HUDEP-2 (cell line): ENCODE measurements around the gene HORMAD2.
"Not testable (repeated sequence)": the region's sequence is repeated elsewhere in the genome, so short reads cannot be mapped to it uniquely, and the experiment has no call there.

ENCODE experiments used
- DNase-seq, 76 experiments: peaks; one replicate each; lab custom pipeline; 2025; ENCODE audit not compliant: unreplicated experiment in 76 of 76; lab: John Stamatoyannopoulos, UW

Gene HORMAD2

GRCh38 chr22:30187094-30187493 is 106.8 kb downstream of the HORMAD2 start:
- DNase-seq: no peak

- no peak for DNase-seq
These were observed 107.5 kb downstream of the HORMAD2 start for GRCh38 chr22:30187529-30188407.

- DNase-seq: no peak
These were observed 108.6 kb downstream of the HORMAD2 start for GRCh38 chr22:30188911-30189310.

GRCh38 chr22:30190574-30190973 is 110.3 kb downstream of the HORMAD2 start:
- no peak for DNase-seq

GRCh38 chr22:30191040-30191701 is 110.9 kb downstream of the HORMAD2 start:
- no peak for DNase-seq

GRCh38 chr22:30192427-30192826 is 112.2 kb downstream of the HORMAD2 start:
- DNase-seq: no peak

- DNase-seq: no peak
These were observed 112.9 kb downstream of the HORMAD2 start for GRCh38 chr22:30193031-30193775.

- DNase-seq: peak in 9 of 76 experiments; percentile 4 to 44 (median 22)
These were observed 115.2 kb downstream of the HORMAD2 start for GRCh38 chr22:30195245-30196140.

GRCh38 chr22:30196141-30196879 is 116.0 kb downstream of the HORMAD2 start:
- DNase-seq: no peak

- DNase-seq: no peak
These were observed 116.6 kb downstream of the HORMAD2 start for GRCh38 chr22:30196880-30197336.

- DNase-seq: no peak
These were observed 117.1 kb downstream of the HORMAD2 start for GRCh38 chr22:30197389-30197788.

GRCh38 chr22:30198152-30198825 is 118.0 kb downstream of the HORMAD2 start:
- DNase-seq: no peak

GRCh38 chr22:30198921-30199320 is 118.7 kb downstream of the HORMAD2 start:
- DNase-seq: no peak

GRCh38 chr22:30200905-30201304 is 120.6 kb downstream of the HORMAD2 start:
- DNase-seq: not testable (repeated sequence)

GRCh38 chr22:30201945-30202344 is 121.7 kb downstream of the HORMAD2 start:
- no peak for DNase-seq

GRCh38 chr22:30202531-30203006 is 122.3 kb downstream of the HORMAD2 start:
- DNase-seq: peak in 4 of 76 experiments; percentile 13 to 37 (median 18)

GRCh38 chr22:30204015-30204741 is 123.9 kb downstream of the HORMAD2 start:
- DNase-seq: no peak

GRCh38 chr22:30204742-30205111 is 124.5 kb downstream of the HORMAD2 start:
- DNase-seq: no peak
